Measurements from ENCODE around the gene SPATA32.

Gene SPATA32

GRCh38 chr17:45227926-45228762 is 33.8 kb downstream of the SPATA32 start:
- DNase-seq: peak; percentile 67 to 73

DNA sequence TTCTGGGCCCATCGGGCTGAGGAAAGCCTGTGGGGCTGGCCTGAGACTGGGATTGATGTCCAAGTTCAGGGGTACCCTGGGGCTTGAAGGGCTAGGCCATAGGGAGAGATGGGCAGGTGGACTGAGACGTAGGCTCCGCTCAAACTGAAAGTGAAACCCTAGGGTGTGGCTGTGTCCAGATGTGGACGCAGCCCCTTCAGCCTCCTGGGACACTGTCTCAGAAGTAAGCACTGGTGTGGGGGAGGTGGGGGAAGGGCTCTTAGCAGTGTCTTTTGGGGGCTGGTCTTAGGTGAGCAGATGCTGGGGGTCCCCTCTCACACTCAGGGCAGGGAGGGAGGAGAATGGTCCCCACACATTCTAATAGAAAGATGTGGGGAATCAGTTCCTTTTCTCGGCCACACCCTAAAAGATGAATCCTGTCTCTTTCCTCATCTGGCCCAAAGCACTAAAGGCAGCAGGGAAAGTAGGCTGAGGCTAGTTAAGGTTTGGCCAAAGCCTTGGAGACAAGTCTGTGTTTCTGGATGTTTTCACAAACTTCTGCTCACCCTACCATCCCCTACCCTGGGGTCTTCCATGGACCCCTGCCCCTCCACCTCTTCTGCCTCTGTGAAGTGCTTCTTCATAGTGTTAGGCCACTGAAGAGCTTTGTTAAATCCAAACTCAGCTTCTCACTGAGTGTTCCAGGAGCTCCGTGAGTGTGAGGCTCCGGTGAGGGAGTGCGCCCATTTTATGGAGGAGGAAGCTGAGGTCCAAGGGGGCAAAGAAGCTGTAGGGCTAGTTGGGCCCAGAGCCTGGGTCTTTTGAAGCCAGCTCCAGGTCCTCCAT is 34.6 kb downstream of the SPATA32 start:
- DNase-seq: peak; percentile 68

DNA sequence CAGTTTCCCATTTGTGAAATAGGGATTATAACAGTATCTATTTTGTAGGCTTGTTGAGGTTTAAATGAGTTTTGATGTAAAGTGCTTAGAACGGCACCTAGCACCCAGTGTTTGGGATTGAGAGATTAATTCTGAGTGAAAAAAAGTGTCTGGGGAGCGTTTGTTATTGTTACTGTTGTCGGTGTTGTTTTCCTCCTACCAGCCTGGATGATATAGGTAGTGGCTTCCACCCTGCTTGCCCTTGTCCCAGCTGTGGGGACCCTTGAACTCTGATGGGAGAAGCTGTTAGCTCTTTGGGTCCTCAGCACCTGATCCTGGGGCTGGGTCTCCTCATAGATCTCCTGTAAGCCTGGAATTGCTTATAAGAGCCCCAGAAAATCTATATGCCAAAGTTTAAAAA is 35.3 kb downstream of the SPATA32 start:
- DNase-seq: peak in 1 of 2 experiments; percentile 40

- peak; percentile 96 for DNase-seq
These were observed 35.8 kb downstream of the SPATA32 start for GRCh38 chr17:45225964-45226530.

GRCh38 chr17:45225051-45225700 is 36.7 kb downstream of the SPATA32 start:
- DNase-seq: peak; percentile 78 to 81

DNA sequence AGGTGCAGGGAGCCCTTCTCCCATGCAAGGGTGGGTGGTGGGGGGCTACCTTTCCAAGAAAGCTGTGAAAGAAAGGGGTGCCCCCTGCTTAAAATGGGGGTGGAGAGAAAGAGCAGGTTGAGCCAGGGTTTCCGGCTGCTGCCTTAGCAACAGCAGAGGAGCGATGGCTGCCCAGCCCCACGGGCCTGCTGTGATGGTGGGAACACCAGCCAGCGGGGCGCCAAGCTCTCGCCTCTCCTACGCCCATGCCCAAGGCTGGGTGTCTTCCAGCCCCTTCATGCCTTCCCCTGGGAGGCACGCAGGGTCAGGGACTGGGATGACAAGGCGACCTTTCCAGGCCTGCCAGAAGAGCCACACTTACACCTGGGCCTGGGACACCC is 37.2 kb downstream of the SPATA32 start:
- peak; percentile 61 to 70 for DNase-seq

DNA sequence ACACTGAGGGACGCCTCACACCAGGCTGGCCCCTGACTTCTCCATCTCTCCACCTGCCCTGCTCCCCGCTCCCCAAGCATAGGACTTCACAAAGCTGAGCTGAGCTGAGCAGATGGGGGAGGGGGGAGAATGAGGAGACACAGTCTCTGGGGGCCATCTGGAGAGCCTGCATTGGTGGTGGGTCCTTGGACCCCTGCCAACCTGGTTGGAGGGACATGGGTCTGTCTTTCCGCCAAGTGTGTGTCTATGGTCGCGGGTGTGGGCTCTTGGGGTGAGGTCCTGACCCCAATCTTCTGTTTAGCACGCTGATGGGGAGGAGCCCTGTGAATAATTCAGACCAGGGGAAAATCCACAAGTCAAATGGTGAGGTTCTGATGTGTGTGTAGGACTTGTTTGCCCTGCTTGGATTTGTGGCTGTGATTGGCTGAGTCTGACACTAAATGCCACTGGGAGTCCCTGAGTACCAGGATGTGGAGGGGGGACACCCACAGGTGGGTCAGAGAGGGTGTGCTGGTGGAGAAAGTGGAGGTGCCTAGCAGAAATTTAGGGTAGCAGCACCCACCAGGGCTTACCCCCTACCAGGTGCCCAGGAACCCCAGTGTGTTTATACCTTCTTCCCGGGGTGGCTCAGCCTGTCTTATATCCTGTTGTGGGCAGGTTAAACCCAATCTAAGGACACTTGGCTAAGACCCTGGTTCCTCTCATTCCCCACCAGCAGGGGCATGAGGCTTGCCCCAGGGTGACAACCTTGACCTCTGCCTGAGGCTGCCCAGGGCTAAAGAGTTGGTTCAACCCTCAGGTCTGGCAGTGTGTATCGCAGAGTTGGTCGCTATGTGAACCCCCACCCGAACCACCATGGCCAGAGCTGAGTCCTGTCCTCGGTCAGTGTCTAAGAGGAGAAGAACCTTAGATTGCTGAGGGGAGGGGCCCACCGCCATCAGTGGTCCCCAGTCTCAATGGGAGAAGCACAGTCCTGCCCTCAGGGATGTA is 38.1 kb downstream of the SPATA32 start:
- peak; percentile 81 to 82 for DNase-seq

DNA sequence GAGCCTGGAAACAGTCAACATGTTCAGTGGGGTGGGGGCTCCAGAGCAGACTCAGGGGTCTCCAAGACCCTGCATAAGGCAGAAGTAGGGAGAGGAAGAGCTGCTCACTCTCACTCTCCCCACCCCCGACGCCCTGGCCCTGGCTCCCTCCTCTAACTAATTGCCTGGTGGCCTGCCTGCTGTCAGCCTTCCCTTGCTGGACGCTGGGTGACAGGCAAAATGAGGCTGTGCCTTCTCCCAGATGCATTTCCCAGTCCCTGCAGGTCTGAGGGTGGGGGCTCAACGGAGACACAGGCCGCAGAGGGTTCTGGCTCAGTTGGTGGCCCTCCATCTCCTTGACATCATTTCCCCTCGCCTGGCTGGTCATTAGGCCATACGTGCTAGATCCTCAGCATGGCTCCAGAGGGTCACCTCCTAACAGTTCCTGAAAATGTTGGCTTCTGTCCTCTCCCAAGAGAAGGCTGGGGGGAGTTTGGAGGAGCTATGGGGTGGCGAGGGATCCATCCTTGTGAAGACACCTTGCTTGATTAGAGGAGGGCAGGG is 38.8 kb downstream of the SPATA32 start:
- no peak for DNase-seq

DNA sequence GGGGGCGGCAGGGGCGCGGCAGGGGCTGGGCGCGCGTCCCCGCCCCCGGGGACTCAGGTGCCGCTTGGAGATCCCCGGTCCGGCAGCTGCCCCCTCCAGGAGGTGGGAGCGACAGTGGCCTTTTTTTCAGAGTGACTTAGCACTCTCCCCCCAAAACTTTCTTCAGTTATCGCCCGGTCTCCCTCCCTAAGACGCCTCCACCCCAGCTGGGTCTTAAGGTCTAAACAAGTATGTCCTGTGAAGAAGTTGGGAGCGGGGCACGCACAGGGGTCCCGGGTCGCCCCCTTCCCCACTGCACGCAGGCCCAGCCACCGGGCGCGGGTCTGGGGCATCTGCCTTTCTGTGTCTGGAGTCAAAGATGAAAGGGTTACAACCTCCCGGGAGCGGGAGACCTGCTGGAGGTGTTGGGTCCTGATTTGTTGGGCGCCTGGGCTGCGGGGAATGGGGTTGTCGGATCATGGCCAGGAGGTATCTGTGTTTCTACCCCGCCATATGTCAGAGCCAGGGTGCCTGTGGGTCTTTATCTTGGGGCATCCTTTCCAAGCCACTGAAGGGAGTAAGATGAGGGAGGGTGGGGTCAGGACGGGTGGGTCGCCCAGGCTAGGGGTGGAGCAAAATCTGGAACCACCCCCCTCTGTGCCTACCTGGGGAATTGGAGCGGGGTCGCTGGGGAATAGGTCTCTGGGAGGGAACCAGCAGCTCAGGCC is 39.5 kb downstream of the SPATA32 start:
- DNase-seq: peak; percentile 80 to 83

DNA sequence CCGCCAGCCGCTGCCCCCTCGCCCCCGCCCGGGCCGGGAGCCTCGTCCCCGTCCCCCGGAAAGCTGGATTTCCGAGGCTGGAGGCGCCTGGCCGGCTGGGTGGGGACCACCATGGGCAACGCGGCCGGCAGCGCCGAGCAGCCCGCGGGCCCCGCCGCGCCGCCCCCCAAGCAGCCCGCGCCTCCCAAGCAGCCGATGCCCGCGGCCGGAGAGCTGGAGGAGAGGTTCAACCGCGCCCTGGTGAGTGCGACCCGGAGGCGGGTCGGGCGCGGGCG is 39.9 kb downstream of the SPATA32 start:
- DNase-seq: no peak

- peak; percentile 64 to 76 for DNase-seq
These were observed 40.5 kb downstream of the SPATA32 start, which contains the start of gene FMNL1 for GRCh38 chr17:45221081-45222013. TSS of gene FMNL1 (plus strand) at chr17:45221885. CDS start at chr17:45222125, 240 bp downstream.

DNA sequence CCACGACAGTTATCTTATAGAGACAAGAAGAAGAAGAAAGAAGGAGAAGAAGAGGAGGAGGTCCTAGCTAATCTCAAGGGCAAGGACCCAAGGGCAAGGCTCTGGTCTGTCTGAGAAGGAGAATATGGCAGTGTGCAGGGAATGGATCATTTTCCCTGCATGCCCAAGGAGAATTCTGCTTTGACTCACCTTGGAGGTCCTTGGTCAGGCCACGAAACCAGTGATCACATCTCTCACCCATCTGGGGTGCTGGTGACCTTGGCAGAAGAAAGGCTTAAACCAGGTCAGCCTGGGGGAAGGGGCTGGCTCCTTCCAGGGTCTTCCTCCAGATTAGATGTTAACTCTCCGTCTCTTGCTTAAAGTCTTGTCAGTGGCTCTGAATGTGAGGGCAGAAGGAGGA is 41.8 kb downstream of the SPATA32 start:
- DNase-seq: peak in 1 of 2 experiments; percentile 37

DNA sequence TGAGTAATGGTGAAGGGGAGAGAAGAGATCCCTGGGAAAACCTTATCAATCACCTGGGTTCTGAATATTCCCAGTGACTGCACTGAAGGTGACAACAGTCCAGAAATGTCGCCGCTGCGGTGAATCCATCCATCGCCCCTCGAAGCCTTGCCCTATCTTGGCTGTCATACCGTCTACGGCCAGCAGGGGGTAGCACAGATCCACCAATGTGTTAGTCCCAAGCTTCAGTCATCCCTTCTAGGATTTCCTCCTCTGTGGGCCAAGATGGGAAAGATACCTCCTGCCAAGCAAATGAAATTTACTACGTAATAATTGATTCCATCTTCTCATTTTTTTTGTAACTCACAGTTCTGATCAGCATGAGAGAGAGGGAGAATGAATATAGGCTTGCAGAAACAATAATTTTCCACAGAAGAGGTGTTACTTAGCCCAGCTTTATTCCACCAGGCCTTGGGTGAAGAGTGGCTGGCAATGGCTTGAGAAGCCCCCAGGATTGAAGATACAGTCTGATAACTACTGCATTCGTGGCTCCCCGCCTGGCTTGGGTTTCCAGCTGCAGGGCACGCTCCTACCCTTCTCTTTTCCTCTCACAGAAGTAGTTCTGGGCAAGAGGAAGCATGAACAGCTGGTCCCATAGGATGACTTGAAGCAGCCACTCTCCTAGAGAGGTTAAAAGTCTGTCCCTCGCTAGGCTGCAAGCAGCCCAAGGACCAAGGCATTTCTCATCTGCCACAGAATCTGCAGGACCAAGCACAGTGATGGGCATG is 42.8 kb downstream of the SPATA32 start:
- DNase-seq: peak; percentile 93 to 98
